ENCODE data around the gene CLDN20.
"Not testable (repeated sequence)": the region's sequence is repeated elsewhere in the genome, so short reads cannot be mapped to it uniquely, and the experiment has no call there.

CLDN20 gene, protein sequence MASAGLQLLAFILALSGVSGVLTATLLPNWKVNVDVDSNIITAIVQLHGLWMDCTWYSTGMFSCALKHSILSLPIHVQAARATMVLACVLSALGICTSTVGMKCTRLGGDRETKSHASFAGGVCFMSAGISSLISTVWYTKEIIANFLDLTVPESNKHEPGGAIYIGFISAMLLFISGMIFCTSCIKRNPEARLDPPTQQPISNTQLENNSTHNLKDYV

DNA sequence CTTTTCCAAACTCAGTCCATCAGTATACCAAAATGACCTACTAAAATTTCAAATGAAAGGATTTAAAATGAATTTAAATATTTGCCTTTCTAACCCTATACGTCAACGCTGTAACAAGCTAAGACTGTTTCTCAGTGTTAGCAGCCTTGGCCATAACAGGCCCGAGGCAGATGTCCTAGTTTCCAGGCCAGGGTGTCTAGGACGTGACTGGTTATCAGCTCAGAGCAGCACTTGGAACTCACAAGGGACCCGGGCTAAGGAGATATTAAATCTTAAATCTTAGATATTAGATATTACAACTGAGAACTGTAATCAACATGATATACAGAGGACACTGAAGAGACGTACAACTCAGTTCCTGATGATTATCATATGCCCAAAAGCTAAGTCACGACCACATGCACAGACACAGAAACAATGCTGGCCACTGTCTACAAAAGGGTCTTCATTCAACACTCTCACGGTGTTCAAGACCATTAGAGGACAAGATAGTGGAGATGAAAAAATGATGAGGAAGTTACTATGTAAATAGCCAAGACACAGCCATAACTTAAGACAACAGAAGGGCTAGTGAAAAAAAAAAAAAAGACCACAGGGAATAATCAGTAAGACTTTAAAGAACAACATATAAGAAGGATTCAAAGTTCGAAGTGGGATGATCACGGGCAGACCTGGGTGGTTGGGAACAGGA, at the start of gene CLDN20:
Gene CLDN20 (plus strand): TSS at position 641 of the 691 bp plus-strand sequence. CDS start 11,707 bp downstream, outside the sequence.
- no peak for FAIRE-seq

DNA sequence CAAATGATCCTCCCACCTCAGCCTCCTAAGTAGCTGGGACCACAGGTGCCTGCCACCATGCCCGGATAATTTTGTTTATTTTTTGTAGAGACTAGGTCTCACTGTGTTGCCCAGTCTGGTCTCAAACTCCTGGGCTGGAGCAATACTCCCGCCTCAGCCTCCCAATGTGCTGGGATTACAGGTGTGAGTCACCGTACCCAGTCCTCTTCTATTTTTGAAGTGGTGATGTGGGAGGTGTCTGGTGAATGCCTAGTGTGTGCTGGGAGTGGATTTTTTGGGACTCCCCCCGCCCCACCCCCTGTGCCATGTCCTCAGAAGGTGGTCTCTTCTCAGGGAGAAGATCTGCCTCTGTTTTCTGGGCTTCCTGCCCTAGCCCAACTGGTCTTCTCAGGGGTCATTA, 47.9 kb upstream of the CLDN20 start:
- FAIRE-seq, result no peak

DNA sequence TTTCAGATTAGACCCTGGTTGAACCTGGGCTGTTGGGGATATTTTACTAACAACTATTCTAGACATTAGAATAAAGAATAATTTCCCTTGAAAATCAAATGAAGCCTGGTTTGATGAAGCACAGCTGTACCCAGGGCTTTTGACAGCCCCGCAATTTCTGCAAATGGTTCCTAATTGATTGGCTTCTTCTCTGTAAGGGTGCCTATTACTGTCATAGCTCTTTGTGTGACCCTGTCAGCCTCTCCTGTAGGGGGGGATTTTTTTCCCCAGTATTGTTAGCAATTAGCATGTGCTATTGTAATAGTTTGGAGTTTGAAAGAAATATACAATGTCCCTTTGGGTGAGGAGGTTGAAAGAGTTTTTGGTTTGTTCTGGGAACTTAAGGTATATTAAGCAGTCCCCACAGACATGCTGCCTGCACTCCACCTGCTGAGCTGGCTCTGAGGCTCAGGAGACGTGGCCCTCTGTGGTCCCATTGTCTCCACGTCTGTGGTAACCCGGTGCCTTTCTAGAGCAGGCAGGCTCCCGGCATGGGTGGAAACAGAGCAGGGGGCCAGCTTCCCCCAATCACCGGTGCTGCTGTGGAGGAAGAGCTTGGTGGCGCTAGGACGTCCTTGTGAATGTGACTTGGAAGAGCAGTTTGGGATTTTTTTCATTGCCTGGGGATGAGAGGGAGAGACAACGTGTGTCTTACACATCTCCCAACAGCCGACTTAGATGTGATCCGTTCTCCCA, 47.3 kb upstream of the CLDN20 start:
- no peak for FAIRE-seq

DNA sequence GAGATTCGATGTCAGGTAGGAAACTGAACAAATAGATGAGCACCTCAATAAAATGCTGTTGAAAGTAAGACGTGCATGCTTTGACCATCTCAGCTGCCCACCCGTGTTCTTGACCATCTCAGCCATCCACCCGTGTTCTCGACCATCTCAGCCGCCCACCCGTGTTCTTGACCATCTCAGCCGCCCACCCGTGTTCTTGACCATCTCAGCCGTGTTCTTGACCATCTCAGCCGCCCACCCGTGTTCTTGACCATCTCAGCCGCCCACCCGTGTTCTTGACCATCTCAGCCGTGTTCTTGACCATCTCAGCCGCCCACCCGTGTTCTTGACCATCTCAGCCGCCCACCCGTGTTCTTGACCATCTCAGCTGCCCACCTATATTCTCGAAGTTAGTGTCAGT, 45.1 kb upstream of the CLDN20 start:
- FAIRE-seq, result not testable (repeated sequence)

DNA sequence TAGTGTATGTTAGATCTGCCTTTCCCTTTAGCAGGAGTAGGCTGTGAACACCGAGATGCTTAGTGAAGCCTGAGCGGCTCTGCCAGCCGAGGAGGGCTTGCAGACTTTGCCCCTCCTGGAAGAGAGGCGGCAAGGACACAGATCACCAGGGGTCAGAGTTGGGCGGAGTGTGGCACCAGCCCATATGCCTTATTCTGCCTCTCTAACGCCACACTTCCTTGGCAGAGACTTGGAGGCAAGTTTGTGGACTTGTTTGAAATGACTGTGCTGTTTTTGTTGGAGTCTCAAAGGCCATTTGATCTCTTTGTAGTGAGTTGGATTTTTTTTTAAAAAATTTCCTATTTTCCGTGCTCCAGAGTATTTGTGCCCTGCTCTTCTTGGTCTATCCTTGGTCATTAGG, 44.5 kb upstream of the CLDN20 start:
- FAIRE-seq, result no peak

DNA sequence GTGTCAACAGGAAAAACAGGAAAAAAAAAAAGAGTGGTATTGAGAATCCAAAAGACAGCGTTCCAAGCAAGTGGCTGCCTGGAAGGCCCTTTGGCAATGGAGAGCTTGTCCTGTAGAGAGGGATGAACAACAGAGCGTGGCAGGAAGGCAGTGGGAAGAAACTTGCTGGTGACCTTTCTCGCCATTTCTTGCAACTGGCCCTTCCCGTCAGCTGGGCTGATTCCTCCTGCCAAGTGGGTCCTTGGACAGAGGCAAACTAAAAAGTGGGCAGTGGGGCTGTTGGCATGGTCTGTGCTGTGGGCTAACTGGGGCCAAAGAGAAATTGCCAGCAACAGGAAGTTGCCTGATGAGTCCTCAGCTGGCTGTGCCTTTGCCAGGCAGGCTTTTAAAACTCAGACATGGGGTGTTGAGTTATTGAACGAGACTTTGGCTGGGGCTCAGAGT, 43.9 kb upstream of the CLDN20 start:
- no peak for FAIRE-seq

DNA sequence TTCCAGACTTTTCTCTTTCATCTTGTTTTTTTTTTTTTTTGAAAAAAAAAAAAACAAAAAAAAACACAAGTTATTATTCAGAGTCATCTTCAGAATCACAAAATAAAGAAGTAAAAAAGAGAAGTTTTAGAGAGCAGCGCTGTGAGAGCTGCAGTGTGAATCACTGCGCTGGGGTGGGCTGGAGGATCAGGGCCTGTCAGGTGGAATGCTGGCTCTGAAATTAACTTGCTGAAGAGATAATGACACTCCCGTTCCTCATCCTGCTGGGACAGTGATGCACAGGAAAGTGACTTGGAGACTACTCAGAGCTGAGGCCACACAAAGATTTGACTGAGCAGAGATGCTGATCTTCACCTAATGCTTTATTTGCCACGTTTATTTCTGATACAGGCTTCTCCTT, 42.7 kb upstream of the CLDN20 start:
- no peak for FAIRE-seq

DNA sequence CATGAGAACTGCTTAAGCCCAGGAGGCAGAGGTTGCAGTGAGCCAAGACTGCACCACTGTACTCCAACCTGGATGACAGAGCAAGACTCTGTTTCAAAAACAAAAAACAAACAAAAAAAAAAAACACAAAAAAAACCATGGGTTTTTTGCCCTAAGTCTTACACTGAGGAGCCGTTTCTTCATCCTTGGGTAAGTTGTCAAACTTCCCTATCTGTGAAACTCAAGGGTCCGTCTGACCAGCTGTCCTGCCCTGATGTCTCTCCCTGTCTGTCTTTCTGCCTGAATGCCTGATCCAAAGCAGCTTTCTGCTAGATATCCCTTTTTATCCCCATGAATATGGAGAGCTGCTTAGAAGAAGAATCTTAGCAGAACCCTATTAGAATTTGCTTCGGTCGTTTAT, 41.3 kb upstream of the CLDN20 start:
- no peak for FAIRE-seq

DNA sequence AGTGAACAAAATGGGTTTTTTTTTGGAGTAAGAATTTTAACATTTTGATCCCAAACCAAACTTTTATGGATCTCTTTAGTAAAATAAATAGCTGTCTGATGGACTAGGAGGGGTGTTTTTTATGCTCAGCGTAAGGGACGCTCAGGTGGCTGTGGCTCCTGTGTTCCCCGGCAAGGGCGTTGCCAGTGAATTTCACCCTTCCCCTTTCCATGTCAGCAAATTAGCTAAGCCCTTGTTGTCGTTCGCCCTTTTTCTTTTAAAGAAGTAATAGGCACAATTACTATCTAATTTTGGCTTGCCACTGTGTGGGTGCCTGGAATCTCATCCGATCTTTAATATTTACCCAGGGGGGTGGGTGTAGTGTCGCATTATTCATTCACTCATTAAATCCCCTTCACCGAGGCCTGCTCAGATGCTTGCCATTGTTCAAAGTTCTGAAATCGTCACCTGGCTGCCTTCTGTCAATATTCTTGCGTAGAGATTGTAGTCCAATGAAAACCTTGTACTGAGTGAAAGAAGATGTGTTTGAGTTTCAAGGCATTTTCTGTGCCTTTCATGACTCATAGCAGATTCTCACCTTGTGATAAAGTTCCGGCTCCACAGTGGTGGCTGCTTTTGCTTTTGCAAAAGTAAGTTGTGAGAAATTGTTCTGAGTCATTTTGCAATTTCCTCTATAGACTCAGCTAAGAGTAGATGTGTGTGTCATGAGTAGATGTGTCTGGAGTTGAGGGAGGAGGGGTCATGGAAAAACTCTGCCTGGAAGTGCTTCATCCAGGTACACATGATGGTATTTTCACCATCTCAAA, 40.0 kb upstream of the CLDN20 start:
- FAIRE-seq, result no peak

DNA sequence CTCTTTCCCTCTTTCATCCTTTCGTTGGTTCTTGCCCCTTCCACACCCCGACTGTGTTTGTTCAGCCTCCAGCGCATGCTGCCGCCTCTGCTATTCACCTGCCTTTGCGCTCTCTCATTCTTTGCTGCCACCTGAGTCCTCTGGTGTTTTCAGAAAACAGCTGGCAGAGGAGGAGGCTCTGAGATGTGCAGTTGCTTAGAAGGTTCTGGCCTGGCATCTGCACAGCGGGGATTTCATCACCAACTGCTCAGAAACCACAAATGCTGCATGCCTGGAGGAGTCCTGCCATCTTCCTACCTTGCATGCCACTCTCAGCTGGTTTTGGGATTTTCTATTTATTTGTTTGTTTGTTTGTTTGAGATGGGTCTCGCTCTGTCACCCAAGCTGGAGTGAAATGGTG, 39.2 kb upstream of the CLDN20 start:
- no peak for FAIRE-seq

DNA sequence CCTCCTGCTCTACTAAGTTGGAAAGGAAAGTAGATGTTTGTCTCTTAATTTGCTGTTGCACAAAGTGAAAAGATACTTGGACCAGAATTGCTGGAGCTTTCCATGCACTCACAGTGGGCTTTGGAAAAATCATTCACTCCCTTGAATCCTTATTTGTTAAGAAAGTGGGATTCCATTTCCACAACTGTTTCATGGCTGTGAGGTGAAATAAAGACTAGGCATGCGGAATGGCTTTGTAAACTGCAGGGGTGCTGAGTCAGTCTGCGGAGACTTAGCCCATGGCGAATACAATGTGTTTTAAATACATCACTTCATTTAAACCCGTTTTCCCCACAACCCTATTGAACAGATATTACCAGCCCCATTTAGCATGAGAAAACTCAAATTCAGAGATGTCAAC, 36.8 kb upstream of the CLDN20 start:
- no peak for FAIRE-seq

DNA sequence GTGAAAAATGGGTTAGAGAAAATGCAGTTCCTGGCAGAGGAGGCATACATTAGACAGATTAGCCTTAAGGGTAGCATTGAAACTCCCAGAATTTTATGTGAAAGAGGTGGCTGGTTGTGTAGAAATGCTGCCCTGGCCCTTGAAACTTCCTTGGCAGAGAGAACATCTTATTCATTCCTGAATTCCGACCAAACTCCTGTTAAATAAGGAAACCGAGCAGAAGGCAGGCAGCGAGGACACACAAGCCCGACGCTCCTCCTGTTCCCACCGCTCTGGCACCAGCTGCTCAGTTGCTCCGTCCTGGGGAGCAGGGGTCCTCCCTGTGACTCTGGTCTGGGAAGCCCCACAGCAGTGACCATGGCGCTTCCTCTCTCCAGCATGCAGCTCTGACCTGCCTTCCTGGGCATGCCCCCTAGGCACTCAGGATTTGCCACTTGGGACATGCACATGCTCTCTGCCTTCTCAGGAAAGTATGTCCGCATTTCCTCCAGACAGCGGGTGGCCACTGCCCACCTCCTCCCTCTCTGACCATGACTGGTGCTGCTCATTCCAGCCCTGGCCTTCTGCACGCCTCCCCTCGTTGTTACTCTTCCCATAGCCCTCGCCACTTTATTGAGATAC, 35.2 kb upstream of the CLDN20 start:
- no peak for FAIRE-seq

DNA sequence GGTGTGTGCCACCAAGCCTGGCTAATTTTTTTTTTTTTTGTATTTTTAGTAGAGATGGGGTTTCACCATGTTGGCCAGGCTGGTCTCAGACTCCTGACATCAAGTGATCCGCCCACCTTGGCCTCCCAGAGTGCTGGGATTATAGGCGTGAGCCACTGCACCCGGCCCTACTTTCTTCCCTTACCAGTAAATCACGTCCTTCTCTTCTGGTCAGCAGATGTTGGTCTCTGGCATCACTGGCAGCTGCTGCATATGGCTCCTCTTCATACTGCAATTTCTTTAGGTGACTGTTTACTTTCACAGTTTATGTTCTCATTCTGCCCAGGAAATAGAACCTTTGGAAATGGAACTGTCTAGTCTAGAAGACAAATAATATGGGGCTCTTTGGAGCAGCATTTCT, 32.8 kb upstream of the CLDN20 start:
- FAIRE-seq, result not testable (repeated sequence)

DNA sequence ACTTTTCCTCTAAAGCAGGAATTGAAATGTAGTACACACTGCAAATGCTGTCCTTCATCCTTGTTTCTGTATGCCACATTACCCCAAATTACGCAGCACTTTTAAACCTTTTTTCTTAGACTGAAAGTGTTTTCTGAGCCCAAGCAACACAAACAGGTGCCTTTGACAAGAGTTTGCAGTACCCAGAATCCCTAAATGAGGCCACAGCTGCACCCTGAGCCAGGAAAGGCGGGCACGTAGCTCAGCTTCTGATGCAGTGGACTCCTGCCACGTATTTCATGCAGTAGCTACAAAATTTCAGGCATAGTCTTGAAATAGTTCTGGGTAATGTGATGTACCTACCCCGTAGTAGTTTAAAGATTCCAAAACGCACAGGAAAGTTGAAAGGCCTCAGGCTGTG, 31.0 kb upstream of the CLDN20 start:
- FAIRE-seq, result no peak

DNA sequence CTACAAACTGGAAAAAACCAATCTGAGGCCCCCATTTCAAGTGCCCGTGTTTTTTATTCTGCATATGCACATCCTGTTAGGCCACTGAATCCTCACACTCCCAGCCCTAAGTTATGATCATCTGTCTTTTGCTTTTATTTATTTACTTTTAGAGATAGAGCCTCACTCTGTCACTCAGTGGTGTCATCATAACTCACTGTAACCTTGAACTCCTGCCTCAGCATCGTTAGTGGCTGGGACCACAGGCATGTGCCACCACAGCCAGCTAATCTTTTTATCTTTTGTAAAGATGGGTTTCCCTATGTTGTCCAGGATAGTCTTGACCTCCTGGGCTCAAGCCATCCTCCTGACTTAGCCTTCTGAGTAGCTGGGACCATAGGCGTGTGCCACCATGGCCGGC, 29.6 kb upstream of the CLDN20 start:
- FAIRE-seq, result no peak

DNA sequence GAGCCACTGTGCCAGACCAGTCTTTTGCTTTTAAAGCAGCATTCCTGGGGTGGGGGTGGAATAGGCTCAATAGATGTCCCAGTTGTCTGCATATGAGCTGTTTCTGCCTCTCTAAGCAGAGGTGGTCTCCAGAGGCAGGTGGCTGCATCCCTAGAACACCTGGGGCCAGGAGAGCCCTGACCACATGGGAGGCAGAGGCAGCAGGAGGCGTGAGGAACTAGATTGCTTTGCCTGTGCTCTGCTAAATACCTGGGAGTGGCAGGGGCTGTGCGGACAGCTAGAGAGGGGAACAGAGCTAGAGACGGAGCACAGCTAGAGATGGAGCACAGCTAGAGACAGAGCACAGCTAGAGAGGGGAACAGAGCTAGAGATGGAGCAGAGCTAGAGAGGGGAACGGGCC, 29.1 kb upstream of the CLDN20 start:
- no peak for FAIRE-seq

DNA sequence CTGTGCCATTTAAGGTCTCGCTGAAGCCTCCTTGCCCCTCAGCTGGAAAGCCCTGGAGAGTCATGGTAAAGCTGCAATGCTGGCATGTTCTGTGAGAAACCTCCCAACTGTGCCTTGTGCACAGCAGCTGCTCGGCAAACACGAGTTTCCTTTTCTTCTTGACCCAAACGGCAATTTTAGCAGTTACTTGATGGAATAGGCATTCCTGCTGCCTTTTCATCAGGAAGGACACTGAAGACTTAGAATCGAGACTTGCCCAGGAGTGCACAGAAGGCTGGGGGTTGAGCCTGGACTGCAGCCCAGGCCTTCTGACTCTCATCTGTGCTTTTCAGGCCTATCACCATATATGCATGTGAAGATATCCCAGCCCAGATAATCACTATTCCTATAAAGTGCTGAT, 28.7 kb upstream of the CLDN20 start:
- no peak for FAIRE-seq

DNA sequence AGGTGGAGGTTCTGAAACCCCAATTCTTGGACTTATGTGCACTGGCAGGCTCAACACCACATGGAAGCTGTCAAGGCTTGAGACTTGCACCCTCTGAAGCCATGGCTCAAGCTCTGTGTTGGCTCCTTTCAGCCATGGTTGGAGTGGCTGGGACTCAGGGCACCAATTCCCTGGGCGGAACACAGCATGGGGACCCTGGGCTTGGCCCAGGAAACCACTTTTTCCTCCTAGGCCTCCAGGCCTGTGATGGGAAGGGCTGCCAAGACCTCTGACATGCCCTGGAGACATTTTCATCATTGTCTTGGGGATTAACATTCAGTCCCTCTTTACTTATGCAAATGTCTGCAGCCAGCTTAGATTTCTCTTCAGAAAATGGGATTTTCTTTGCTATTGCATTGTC, 26.2 kb upstream of the CLDN20 start:
- FAIRE-seq, result no peak

DNA sequence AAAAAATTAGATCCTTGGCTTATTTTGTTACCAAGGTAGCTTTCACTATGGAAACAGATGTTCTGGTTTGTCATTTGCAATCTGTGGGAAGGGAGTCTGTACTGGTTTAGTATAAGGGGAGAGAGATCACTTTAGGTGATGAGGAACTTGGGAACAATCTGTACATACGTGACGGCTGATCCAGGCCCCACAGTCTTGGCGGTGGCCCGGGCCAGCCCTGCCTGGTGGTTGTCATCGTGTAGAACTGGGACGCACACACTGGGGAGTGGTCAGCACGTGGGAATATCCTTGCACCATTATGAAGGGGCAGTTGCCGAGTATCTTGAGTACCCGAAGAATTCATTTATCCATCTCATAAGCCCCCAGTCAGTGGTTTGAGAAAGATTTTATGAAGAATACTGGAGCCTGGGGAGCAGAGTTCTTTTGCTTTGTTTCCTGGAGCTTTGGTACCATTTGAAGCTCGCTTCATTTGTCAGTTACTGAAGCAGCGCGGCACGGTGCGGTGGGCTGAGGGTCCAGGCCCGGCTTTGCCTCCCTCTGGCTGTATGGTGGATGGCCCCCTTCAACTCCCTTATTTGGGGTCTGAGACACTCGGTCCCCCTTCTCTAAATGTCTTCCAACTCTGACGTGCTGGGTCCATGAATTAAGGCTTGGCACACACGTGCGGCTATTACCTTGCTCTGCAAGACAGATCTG, 22.8 kb upstream of the CLDN20 start:
- no peak for FAIRE-seq

DNA sequence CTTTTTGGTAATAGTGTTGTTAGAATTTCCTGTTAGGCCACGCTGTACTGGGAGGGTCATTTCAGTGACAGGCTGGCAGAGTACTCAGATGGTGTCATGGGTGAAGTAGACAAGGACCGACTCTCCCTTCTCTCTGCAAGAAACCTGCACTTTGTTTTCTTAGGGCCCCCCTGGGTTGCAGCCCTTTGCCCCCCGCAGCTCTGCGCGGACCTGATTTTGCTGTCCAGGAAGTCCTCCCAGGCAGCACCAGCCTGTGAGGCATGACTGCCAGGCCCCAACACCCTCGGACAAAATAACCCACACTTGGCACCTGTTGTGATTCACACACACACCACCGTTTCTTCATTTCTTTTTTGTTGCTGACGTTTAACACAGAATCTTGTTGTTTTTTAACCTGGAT, 21.8 kb upstream of the CLDN20 start:
- FAIRE-seq, result no peak

DNA sequence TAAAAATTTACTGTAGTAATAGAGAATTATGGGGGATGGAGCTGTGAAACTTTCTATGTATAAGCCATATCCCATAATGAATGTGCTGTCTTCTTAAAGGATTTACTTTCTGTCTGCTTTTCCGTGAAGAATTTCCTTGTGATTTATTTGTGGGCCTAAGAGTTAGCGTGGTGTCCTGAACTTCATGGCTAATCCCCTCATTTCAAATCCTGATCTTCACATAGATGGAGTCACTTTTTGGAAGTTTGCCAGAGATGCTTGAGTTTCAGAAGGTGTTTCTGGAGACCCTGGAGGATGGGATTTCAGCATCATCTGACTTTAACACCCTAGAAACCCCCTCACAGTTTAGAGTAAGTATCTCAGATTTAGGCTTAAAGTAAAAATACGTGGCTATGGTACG, 19.4 kb upstream of the CLDN20 start:
- no peak for FAIRE-seq

DNA sequence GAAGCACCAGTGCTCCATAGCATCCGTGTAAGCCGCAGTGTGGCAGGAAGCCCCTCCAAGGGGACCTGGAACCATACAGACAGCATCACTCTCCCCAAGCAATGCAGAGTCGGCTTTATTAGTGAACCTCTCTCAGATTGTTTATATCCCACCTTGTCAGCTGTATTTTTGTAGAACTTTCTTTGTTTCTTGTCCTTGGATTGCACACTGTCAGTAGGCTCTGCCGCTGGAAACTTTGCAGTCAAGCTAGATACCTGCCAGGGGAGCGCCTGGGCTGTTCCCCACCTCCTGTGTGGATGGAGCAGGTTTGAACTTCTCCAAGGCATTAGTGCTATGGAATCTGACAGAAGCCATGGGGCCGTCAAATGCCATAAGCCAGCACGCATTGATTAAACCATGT, 18.6 kb upstream of the CLDN20 start:
- FAIRE-seq, result no peak

Measured in TTC549 (cell line).